SKM-1 (cell line): ENCODE measurements around the gene MT1E.
"Not testable (repeated sequence)": the region's sequence is repeated elsewhere in the genome, so short reads cannot be mapped to it uniquely, and the experiment has no call there.

Source experiments
- DNase-seq: peaks from one replicate; lab custom pipeline; 2025; ENCODE audit not compliant: unreplicated experiment; lab: John Stamatoyannopoulos, UW

The MT1E gene

DNA sequence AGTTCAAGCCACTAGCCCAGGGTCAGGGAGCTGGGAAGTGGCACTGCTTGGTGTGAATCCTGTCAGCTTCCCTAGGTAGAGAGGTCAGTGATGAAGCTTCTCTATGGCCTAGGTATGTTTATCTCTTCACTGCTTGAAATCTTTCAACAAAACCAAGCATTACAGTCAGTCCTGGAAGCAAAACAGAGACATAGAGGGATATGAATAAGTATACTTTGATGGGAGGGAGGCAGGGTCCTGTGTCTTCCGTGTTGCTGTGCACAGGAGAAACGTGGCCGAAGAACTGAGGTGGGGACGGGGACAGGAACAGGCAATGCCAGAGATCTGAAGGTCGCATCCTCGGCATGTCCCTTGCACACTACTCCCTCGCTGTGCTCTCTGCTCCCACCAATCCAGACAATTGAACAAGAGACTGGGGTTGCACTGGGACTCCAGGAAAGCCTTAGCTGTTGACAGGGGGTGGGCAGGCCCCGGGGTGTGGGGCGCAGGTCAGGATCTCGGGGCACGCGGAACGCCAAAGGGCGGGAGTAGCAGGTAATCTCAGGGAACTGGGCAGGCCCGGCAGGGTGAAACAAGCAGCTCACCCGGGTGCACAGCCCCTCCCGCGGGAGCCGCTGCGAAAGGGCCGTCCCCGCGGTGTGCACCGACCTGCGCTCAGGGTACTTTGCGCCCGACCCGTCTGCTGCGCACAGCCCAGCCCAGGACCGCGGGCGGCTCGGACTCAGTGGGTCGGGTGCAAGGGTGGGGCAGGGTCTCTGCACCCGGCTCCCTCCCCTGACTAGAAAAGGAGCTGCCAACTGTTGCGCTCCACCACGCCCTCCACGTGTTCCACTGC is 43.6 kb downstream of the MT1E start, which contains the start of gene MT1H:
Gene MT1H (plus strand): TSS at position 810 of the 835 bp plus-strand sequence. CDS start 71 bp downstream, outside the sequence.
- DNase-seq, result no peak

DNA sequence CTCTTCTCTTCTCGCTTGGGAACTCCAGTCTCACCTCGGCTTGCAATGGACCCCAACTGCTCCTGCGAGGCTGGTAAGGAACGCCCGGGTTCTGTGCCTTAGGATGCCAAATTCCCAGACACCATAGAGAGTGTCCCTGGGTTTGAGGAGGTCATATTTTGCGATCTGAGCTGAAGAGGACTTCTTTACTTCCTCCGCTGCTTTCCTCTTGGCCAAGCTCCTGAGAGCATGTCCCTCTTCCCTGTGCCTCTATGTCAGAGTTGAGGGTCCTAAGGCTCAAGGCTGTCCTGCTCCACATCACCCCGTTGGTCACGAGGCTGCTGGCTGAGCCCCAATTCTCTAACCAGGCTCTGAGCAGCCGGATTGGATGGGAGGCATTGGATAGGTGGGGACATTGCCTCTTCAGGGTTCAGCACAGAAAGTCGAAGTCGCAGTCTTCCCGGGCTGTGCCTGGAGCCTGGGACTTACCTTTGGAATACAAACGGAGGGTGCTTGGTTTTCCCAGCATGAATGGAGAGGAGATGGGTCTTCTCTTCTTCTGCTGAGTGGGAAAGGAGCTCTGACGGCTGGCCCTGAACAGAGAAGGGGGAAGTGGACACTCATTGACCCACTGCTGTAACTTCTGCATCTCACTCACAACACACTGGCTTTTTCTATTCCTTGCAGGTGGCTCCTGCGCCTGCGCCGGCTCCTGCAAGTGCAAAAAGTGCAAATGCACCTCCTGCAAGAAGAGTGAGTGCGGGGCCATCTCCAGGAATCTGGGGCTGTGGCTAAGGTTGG is 44.4 kb downstream of the MT1E start:
- DNase-seq, result no peak

GRCh38 chr16:56670620-56670934 is 45.0 kb downstream of the MT1E start:
- DNase-seq, result no peak

GRCh38 chr16:56671691-56672090 is 46.1 kb downstream of the MT1E start:
- not testable (repeated sequence) for DNase-seq

- not testable (repeated sequence) for DNase-seq
These were observed 46.6 kb downstream of the MT1E start for GRCh38 chr16:56672171-56672570.

- DNase-seq, result no peak
These were observed 47.4 kb downstream of the MT1E start for GRCh38 chr16:56672761-56673536.

DNA sequence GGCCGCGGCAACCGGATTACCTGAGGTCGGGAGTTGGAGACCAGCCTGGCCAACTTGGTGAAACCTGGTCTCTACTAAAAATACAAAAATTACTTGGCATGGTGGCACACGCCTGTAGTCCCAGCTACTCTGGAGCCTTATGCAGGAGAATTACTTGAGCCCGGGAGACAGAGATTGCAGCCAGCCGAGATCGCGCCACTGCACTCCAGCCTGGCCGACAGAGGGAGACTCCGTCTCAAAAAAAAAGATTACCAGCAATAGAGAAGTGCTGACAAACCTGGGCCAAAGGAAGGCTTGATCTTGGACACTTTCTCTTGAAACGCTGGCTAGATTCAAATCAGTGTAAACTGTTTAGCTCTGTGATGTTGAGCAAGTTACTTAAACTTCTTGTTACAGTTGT is 48.3 kb downstream of the MT1E start:
- peak; percentile 9 for DNase-seq

GRCh38 chr16:56674570-56674969 is 49.0 kb downstream of the MT1E start:
- DNase-seq, result not testable (repeated sequence)

DNA sequence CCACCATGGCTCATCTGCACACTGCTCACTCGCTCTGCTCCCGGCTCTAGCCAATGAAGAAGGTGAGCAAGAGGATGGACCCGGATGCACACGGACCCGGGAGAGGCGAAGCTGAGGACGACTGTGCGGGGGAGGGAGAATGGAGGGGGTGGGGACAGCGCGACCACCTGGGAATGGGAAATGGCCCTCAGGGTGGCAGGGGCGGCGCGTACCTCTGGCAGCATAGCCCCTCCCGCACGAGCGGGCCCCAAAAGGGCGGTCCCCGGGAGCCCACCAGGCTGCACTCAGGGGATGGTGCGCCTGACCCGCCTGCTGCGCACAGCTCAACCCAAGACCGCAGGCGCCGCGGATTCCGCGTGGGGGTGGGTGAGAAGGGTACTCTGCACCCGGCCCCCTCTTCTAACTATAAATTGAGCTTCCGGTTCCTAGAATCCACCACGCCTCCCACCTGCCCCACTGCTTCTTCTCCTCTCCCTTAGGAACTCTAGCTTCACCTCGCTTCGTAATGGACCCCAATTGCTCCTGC is 50.2 kb downstream of the MT1E start:
- no peak for DNase-seq
